ENCODE data around the gene SIL1.
"Not testable (repeated sequence)": the region's sequence is repeated elsewhere in the genome, so short reads cannot be mapped to it uniquely, and the experiment has no call there.

Gene SIL1

DNA sequence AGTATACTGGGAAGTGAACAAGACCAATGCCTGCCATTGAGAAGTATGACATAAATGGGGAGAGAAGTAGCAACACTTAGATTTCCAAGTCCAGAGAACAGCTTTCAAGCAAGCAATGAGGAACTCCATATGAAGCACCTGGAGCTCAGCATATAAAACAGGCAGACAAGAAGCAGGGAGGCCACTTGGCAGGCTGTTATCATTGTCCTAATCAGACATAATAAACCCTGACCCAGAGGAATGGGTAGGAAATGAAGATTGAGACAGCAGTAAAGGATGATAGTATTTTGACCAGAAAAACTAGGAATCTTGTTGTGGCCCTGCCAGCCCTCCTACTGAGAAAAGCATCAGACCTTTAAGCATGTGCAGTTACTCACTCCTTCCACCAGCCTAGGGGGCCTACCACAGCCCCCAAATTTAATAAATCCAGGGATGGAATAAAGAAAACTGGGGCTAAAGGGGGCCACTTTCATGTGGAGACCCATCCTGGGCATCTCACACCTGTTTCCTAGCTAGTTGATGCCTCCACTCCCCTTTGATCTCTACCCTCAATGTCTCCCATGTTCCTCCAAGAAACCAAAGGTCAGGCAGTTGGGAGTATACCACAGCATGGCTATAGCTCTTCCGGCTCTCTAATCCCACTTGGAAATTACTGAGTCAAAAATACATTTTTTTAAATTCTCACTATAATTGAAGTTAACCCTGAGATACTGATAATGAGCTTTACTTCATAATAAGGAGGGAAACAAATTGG lies 135.1 kb downstream of the SIL1 start:
- no peak for DNase-seq

- DNase-seq = no peak
Measured at GRCh38 chr5:139061856-139062255, 136.3 kb downstream of the SIL1 start.

- no peak for DNase-seq
Measured at GRCh38 chr5:139061274-139061673, 136.9 kb downstream of the SIL1 start.

DNA sequence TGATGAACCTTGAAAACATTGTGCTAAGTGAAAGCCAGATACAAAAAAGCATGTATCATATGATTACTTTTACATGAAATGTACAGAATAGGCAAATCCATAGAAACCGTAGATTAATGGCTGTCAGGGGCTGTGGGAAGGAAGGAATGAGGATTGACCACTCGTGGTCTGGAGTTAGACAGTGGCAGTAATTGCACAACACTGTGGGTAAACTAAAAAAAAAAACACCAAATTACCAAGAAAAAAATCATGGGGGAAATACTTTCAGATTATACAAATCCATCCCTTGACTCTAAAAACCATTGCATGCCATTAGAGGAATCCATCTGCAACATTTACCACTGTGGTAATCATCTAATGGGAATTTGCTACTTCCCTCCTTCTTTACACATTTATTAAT lies 140.0 kb downstream of the SIL1 start:
- DNase-seq = no peak

DNA sequence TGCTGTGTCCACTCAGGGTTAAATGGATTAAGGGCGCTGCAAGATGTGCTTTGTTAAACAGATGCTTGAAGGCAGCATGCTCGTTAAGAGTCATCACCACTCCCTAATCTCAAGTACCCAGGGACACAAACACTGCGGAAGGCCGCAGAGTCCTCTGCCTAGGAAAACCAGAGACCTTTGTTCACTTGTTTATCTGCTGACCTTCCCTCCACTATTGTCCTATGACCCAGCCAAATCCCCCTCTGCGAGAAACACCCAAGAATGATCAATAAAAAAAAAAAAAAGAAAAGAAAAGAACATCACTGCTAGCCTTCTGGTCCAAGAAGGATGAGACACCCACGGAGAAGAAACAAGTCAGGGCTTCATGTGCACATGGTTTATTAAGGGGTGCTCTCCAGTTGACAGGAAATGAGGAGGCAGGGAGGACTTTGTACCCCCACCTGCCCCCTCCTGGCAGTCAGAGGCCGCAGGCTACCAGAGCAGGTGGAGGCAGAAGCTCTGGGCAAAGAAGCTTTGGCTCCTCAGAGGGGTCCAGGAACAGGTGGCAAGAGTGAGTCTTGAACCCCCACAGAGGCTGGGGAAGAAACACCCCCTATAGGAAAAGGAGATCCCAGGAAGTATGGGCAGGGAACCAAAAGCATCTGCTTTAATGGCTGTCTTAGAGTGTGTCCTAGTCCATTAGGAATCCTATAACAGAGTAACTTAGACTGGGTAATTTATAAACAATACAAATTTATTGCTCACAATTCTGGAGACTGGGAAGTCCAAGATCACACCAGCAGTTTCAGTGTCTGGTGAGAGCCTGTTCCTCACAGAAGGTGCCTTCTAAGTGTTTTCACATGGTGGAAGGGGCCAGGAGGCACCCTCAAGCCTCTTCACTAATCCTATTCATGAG lies 140.9 kb downstream of the SIL1 start:
- DNase-seq = not testable (repeated sequence)

DNA sequence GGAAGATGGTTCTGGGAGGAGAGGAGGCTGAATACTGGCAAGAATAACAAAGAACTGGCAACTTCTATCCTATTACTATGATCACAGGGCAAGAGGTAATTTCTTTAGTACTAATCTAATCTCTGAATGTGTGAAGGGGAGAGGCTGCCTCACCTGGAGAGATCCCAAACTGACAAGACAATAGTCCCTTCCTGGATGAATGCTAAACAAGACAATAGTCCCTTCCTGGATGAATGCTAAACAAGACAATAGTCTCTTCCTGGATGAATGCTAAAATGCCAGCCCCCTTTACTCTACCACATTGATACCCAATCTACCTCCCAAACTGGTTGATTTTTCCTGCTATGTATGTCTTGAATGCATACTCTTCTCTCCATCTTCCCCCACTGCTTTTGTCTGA lies 145.2 kb downstream of the SIL1 start:
- DNase-seq = no peak

DNA sequence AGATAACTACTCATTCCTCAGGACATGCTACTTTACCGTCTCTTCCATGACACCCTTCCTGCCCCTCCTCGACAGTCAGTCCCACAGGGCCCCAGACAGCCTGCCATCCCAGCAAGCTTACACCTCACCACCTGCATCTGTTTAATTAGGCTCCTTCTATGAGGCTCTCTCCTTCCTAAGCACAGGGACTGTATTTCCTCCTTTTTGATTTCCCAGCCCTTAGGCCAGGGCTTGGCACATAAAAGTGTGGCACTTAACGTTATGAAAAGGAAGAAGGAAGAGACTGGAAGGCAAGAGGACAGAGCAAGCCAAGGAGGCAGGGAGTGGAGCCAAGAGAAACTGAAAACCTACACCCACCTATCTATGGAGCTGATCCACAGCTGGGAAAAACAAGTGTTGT lies 146.8 kb downstream of the SIL1 start:
- no peak for DNase-seq

DNA sequence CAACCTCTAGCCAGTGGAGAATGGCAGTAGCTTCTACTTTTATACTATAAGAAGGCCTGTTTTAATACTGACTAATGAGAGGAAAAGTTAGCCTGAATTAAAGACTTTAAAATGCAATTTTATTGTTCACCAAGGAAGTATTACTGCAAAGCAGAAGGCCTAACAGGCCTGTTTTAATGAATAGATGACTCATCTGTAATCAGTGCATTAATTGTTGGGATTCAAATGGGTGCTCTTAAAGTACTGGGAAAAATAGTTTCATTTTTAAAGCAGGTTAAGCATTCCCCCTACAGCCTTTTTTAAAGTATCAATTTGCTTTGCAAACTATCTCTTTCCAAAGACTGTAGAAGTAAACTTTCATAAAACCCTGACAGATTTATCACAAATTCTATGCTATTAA lies 147.7 kb downstream of the SIL1 start:
- DNase-seq = no peak

DNA sequence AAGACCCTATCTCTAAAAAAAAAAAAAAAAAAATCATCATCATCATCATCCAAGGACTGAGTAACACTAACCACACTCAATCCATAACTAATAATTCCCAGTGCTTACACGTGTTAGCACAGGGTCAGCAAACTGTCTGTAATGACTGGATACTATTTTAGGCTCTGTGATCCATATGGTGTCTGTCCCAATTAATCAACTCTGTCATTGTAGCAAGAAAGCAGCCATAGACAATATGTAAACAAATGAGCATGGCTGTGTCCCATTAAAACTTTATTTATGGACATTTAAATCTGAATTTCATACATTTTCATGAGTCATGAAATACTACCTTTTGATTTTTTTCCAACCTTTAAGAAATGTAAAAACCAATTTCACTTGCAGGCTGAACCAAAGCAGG lies 148.4 kb downstream of the SIL1 start:
- DNase-seq = no peak

GRCh38 chr5:139046551-139046950 lies 151.6 kb downstream of the SIL1 start:
- no peak for DNase-seq

- DNase-seq = no peak
Measured at GRCh38 chr5:139043157-139043905, 154.8 kb downstream of the SIL1 start.

GRCh38 chr5:139040081-139040480 lies 158.1 kb downstream of the SIL1 start:
- DNase-seq = no peak

- no peak for DNase-seq
Measured at GRCh38 chr5:139038613-139039305, 159.4 kb downstream of the SIL1 start.

DNA sequence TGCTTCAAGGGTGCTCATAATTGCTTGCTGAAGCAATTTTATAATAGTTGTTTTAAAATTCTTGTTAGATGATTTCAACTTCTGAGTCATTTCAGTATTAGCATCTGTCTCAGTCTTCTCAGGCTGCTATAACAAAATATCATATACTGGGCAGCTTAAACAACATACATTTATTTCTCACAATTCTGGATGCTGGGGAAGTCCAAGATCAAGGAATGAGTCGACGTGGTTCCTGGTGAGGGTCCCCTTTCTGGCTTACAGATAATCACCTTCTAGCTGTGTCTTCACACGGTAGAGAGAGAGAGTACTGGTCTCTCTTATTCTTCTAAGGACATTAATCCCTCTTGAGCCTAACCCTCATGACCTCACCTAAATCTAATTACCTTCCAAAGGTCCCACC lies 160.4 kb downstream of the SIL1 start:
- no peak for DNase-seq

GRCh38 chr5:139036332-139036731 lies 161.8 kb downstream of the SIL1 start:
- not testable (repeated sequence) for DNase-seq

DNA sequence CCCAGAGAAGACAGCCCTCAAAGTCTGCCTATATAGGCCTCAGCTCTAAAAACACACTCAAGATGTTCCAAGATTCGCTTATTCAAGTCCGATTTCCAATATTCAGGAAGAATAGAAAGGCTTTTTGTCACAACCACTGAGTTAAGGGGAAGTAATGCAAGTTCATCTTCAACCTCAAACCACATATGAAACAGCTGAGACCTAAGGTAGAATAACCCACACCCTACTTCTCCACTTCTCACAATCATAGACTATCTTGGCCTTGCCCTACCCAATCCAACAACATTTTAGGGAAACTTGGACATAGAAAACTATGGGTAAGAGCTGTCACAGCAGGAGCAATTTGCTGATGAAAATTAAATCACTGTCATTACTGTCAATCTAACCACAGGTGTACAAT lies 171.0 kb downstream of the SIL1 start:
- DNase-seq = no peak

DNA sequence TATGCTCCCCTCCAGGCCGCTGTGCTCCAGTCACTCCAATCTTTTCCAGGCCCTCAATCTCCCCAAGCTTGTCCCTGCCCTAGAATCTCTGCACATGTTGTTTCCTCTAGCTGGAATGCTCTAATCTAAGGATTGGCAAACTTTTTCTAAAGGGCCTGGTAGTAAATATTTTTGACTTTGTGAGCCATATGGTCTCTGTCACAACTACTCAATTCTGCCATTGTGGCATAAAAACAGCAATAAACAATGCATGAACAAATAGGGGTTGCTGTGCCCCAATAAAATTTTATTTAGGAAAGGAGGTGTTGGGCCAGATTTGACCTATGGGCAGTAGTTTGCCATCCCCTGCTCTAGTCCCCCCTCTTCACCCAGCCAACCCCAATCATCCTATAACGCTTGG lies 172.5 kb downstream of the SIL1 start:
- no peak for DNase-seq

GRCh38 chr5:139023286-139023685 lies 174.9 kb downstream of the SIL1 start:
- no peak for DNase-seq

GRCh38 chr5:139022528-139022927 lies 175.6 kb downstream of the SIL1 start:
- DNase-seq = no peak

DNA sequence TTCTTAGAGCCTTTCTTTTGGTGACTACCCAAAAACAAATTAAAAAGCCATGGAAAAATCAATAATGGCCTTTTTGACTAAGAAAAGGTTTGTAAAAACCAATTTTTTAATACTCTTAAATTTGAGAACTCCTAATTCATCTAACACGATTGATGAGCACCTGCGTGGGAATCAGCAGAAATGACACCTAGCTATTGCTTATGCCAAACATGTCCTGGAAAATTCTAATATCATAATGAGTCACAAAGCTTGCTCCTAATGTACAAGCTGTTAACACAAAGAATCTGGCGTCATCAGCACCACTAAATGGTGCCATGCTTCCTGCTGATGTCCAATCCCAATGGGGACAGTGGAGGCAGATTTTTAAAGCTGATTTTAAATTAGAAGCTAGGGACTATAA lies 176.8 kb downstream of the SIL1 start:
- no peak for DNase-seq

GRCh38 chr5:139019880-139020279 lies 178.3 kb downstream of the SIL1 start:
- no peak for DNase-seq

- DNase-seq = no peak
Measured at GRCh38 chr5:139019211-139019610, 179.0 kb downstream of the SIL1 start.

DNA sequence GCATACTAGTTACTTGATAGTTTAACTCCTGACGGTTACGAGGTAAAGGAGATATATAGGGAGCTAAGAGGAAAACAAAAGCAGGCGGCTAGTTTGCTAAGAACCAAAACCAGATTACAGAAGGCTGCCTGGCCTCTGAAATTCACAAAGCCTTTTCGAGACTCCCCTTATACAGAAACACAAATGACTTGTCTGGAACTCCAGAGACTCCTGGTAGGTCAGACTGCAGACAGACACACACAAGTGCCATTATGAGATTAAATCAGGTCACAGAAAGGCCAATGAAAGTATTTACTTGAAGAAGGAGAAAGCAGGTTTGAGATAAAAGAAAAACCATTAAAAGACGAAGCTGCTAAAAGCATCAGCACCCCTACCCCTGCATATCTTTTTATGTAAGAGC lies 180.5 kb downstream of the SIL1 start:
- no peak for DNase-seq
